Measurements from ENCODE around the gene KIAA0232.
A peak's percentile ranks its signal among the peaks of the same experiment; 100 is the strongest.
"Not testable (repeated sequence)": the region's sequence is repeated elsewhere in the genome, so short reads cannot be mapped to it uniquely, and the experiment has no call there.

Gene KIAA0232

GRCh38 chr4:6753103-6753560 lies 29.4 kb upstream of the KIAA0232 start:
- peak; percentile 32 for DNase-seq
- in situ Hi-C loops (cut with MboI; ENCODE audit: low pct_unique_long_range_greater_than_20kb, low sequenced_read_pairs), result no loop called here

- in situ Hi-C loops (cut with MboI; ENCODE audit: low pct_unique_long_range_greater_than_20kb, low sequenced_read_pairs), result no loop called here
- no peak for DNase-seq
Observed at GRCh38 chr4:6753891-6754290, 28.6 kb upstream of the KIAA0232 start.

- DNase-seq, result no peak
- in situ Hi-C loops (cut with MboI; ENCODE audit: low pct_unique_long_range_greater_than_20kb, low sequenced_read_pairs), result no loop called here
Observed at GRCh38 chr4:6754481-6755087, 27.9 kb upstream of the KIAA0232 start.

GRCh38 chr4:6755088-6755753 lies 27.3 kb upstream of the KIAA0232 start:
- DNase-seq, result no peak
- in situ Hi-C loops (cut with MboI; ENCODE audit: low pct_unique_long_range_greater_than_20kb, low sequenced_read_pairs), result no loop called here

GRCh38 chr4:6756345-6756744 lies 26.2 kb upstream of the KIAA0232 start:
- in situ Hi-C loops (cut with MboI; ENCODE audit: low pct_unique_long_range_greater_than_20kb, low sequenced_read_pairs); DNase-seq: not testable (repeated sequence)

- DNase-seq, result no peak
- in situ Hi-C loops (cut with MboI; ENCODE audit: low pct_unique_long_range_greater_than_20kb, low sequenced_read_pairs), result no loop called here
Observed at GRCh38 chr4:6758728-6759127, 23.8 kb upstream of the KIAA0232 start.

GRCh38 chr4:6760865-6761264 lies 21.7 kb upstream of the KIAA0232 start:
- in situ Hi-C loops (cut with MboI; ENCODE audit: low pct_unique_long_range_greater_than_20kb, low sequenced_read_pairs), result no loop called here
- DNase-seq, result no peak

GRCh38 chr4:6761649-6762615 lies 20.6 kb upstream of the KIAA0232 start:
- no peak for DNase-seq

GRCh38 chr4:6763330-6763851 lies 19.1 kb upstream of the KIAA0232 start:
- peak; percentile 39 for DNase-seq
- in situ Hi-C loops (cut with MboI; ENCODE audit: low pct_unique_long_range_greater_than_20kb, low sequenced_read_pairs), result no loop called here

More at GRCh38 chr4:6761649-6762615, 20.6 kb upstream of the KIAA0232 start:
- in situ Hi-C loops (cut with MboI; ENCODE audit: low pct_unique_long_range_greater_than_20kb, low sequenced_read_pairs), result no loop called here

GRCh38 chr4:6764976-6765620 lies 17.4 kb upstream of the KIAA0232 start:
- in situ Hi-C loops (cut with MboI; ENCODE audit: low pct_unique_long_range_greater_than_20kb, low sequenced_read_pairs), result no loop called here
- no peak for DNase-seq

- no peak for DNase-seq
- in situ Hi-C loops (cut with MboI; ENCODE audit: low pct_unique_long_range_greater_than_20kb, low sequenced_read_pairs), result no loop called here
Observed at GRCh38 chr4:6765703-6766102, 16.8 kb upstream of the KIAA0232 start.

GRCh38 chr4:6767386-6767747 lies 15.2 kb upstream of the KIAA0232 start:
- DNase-seq, result no peak
- in situ Hi-C loops (cut with MboI; ENCODE audit: low pct_unique_long_range_greater_than_20kb, low sequenced_read_pairs), result no loop called here

- no peak for DNase-seq
- in situ Hi-C loops (cut with MboI; ENCODE audit: low pct_unique_long_range_greater_than_20kb, low sequenced_read_pairs), result no loop called here
Observed at GRCh38 chr4:6767748-6768538, 14.6 kb upstream of the KIAA0232 start.

GRCh38 chr4:6768539-6768905 lies 14.0 kb upstream of the KIAA0232 start:
- DNase-seq, result peak; percentile 60

GRCh38 chr4:6769233-6769988 lies 13.1 kb upstream of the KIAA0232 start:
- in situ Hi-C loops (cut with MboI; ENCODE audit: low pct_unique_long_range_greater_than_20kb, low sequenced_read_pairs), result no loop called here
- no peak for DNase-seq

More at GRCh38 chr4:6768539-6768905, 14.0 kb upstream of the KIAA0232 start:
- in situ Hi-C loops (cut with MboI; ENCODE audit: low pct_unique_long_range_greater_than_20kb, low sequenced_read_pairs), result no loop called here

- in situ Hi-C loops (cut with MboI; ENCODE audit: low pct_unique_long_range_greater_than_20kb, low sequenced_read_pairs), result no loop called here
- no peak for DNase-seq
Observed at GRCh38 chr4:6769989-6770420, 12.5 kb upstream of the KIAA0232 start.

GRCh38 chr4:6770581-6771228 lies 11.8 kb upstream of the KIAA0232 start:
- no peak for DNase-seq
- in situ Hi-C loops (cut with MboI; ENCODE audit: low pct_unique_long_range_greater_than_20kb, low sequenced_read_pairs), result no loop called here

Data from KBM-7 (cell line).